Measurements from ENCODE around the gene ABHD1.
"Not testable (repeated sequence)": the region's sequence is repeated elsewhere in the genome, so short reads cannot be mapped to it uniquely, and the experiment has no call there.

The ABHD1 gene

GRCh38 chr2:27087823-27088410 lies 35.7 kb upstream of the ABHD1 start:
- no peak for DNase-seq

- no peak for DNase-seq
Observed at GRCh38 chr2:27088634-27089033, 35.0 kb upstream of the ABHD1 start.

- no peak for DNase-seq
Observed at GRCh38 chr2:27089111-27089954, 34.3 kb upstream of the ABHD1 start.

- no peak for DNase-seq
Observed at GRCh38 chr2:27091746-27092695, 31.6 kb upstream of the ABHD1 start.

GRCh38 chr2:27092696-27093429 lies 30.8 kb upstream of the ABHD1 start:
- DNase-seq: no peak

GRCh38 chr2:27093430-27094352 lies 29.9 kb upstream of the ABHD1 start:
- DNase-seq: no peak

- DNase-seq: no peak
Observed at GRCh38 chr2:27094353-27094984, 29.1 kb upstream of the ABHD1 start.

- no peak for DNase-seq
Observed at GRCh38 chr2:27095427-27095744, 28.2 kb upstream of the ABHD1 start.

- DNase-seq: peak; percentile 47 to 57
Observed at GRCh38 chr2:27095745-27096651, 27.6 kb upstream of the ABHD1 start.

GRCh38 chr2:27096748-27097297 lies 26.8 kb upstream of the ABHD1 start:
- DNase-seq: no peak

- DNase-seq: no peak
Observed at GRCh38 chr2:27097341-27097740, 26.3 kb upstream of the ABHD1 start.

GRCh38 chr2:27099334-27099955 lies 24.2 kb upstream of the ABHD1 start:
- DNase-seq: no peak

GRCh38 chr2:27100036-27100435 lies 23.6 kb upstream of the ABHD1 start:
- no peak for DNase-seq

- DNase-seq: no peak
Observed at GRCh38 chr2:27102329-27102728, 21.3 kb upstream of the ABHD1 start.

- no peak for DNase-seq
Observed at GRCh38 chr2:27105981-27106380, 17.6 kb upstream of the ABHD1 start.

- no peak for DNase-seq
Observed at GRCh38 chr2:27108221-27108620, 15.4 kb upstream of the ABHD1 start.

- no peak for DNase-seq
Observed at GRCh38 chr2:27109083-27109482, 14.5 kb upstream of the ABHD1 start.

- DNase-seq: not testable (repeated sequence)
Observed at GRCh38 chr2:27110603-27111352, 12.8 kb upstream of the ABHD1 start.

Data from CD4-positive, alpha-beta T cell treated with Interferon alpha-2 for 1 hour (primary cell).